Measurements from ENCODE around the gene PTTG1IP. TPM values are rescaled to one million over a fixed set of nuclear protein-coding genes. Genes with fewer than 3 reads are reported as not detected.
"Not testable (repeated sequence)": the region's sequence is repeated elsewhere in the genome, so short reads cannot be mapped to it uniquely, and the experiment has no call there.

Gene PTTG1IP, protein sequence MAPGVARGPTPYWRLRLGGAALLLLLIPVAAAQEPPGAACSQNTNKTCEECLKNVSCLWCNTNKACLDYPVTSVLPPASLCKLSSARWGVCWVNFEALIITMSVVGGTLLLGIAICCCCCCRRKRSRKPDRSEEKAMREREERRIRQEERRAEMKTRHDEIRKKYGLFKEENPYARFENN
- polyA plus RNA-seq (ENCODE audit: insufficient read length in 4 of 4), result 100 to 1,000 TPM; 187 to 301 (median 285) TPM

DNA sequence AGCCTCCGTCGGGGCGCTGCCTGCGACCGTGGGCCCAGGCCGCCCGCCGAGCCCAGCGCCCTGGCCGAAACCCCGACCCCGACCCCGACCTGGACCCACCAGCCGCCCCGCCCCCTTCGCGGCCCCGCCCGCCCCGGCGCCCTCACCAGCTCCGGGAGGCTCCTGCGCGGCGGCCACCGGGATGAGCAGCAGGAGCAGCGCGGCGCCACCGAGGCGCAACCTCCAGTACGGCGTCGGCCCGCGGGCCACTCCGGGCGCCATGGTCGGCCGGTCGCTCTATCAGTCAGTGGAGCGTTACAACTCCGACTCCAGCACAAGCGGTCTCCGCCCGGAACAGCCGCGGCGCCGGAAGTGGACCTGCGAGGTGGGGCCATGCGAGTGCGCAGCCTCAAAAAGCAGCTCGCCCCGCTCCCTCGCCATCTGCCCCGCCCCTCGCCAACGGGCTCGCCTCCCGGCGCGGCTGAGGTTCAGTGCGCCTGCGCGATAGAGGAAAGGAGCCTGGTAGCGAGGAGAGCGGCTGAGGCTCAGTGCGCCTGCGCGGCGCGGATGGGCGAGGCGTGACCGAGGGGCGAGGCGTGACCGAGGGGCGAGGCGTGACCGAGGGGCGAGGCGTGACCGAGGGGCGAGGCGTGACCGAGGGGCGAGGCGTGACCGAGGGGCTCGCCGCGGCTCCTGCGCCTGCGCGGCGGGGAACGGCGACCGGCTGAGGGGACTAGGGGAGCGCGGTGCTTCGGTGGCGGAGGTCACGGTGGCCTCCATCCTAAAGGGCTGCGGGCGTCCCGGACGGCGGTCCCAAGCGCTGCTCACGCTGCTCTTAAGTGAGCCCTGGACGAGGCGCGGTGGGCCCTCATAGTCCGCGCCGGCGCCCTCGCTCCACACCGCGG lies at the start of gene PTTG1IP:
Gene PTTG1IP, minus strand, starts transcription at position 335 of the 884 bp plus-strand sequence. Its CDS starts 74 bp downstream, at position 261.
- peak; percentile 93 to 98 (median 96) for DNase-seq (ENCODE audit: low read depth in 4 of 4, low spot score in 3 of 4)

DNA sequence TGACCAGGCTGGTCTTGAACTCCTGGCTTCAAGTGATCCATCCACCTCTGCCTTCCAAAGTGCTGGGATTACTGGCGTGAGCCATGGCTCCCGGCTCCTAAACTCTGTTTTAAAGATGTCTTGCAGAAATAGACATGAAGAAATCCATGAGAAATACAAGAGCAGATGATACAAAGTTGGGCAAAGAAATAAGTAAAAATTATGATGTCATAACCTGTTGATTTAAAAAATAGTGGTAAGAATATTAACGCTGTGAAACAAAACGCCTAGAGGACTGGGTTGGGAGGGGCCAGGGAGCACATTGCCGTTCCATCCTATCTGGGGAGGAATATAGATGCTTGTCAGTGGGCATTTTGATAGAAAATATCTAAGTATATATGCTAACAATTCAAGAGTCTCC lies 48.4 kb upstream of the PTTG1IP start:
- DNase-seq (ENCODE audit: low read depth in 4 of 4, low spot score in 3 of 4), result no peak

DNA sequence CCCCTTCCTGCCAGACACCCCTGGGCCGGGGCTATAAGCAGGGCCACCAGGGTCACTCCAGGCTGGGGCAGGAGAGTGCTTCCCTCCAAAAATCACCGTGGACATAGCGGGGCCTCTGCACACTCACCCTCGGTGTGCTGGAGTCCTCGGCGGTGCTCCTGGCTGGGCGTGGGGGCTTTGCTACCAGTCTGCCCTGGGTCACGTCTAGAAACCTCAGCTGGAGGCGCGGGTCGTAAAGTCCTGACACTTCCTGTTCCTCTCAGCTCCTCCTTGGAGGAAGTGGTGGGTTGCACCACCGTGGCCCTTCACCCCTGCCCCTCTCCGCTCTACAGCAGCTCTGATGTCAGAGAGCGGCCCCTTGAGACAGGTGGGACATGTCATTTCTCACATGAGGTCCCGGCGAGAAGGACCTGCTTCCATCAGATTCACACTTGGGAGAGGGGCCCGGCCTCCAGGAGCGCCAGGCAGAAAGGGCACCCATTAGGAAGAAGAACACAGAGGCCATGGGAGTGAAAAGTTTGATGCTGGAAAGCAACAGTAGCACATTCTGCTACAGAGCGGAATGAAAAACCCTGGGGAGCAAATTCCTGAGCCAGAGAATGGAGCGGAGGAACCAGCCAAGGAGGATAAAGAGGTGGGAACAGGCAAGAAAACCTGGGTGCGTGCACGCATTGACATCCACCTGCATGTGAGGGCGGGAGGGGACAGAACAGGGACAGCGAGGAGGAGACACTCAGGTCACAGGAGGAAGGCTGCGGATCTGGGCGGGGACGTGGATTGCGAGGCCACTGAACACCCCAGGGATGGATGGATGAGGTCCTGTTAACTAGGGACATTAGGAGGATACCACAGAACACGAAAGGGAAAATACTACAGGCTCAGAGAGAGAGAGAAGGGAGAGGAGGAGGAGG lies 47.5 kb upstream of the PTTG1IP start, which contains the start of gene ITGB2:
Gene ITGB2, minus strand, starts transcription at position 206 of the 911 bp plus-strand sequence. CDS start 10,117 bp downstream, outside the sequence.
- no peak for DNase-seq (ENCODE audit: low read depth in 4 of 4, low spot score in 3 of 4)

DNA sequence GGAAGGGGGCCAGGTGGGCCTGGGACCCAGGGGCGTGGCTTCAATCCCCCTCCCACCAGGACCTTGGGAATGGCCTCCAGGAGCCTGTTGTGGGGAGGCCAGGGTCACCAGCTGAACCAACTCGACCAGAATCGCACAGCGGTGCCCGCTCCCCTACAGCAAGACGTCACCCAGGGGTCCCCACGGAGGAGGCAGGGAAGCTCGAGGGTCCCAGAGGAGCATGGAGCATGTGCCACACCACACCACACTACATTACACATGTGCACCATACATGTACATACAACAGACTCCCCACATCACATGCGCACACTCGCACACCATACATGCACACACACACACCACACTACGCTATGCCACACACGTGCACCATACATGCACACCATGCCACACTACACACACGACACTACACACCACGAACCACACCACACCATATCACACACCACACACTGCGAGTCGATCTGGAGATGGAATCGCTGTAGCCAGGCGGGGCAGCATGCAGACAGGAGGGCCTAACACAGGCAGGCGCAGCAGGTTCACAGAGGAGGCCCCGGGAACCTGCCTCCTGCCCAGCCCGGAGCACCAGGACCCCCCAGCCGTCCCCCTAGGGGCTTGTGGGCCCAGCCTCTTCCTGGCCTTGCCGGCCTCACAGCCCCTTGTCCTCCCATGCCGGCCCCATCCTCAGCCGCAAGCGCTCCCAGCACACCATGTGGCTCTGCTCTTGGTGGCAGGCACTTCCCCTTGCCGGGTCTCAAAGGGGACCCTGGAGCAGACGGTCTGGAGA lies 46.6 kb upstream of the PTTG1IP start:
- no peak for DNase-seq (ENCODE audit: low read depth in 4 of 4, low spot score in 3 of 4)

DNA sequence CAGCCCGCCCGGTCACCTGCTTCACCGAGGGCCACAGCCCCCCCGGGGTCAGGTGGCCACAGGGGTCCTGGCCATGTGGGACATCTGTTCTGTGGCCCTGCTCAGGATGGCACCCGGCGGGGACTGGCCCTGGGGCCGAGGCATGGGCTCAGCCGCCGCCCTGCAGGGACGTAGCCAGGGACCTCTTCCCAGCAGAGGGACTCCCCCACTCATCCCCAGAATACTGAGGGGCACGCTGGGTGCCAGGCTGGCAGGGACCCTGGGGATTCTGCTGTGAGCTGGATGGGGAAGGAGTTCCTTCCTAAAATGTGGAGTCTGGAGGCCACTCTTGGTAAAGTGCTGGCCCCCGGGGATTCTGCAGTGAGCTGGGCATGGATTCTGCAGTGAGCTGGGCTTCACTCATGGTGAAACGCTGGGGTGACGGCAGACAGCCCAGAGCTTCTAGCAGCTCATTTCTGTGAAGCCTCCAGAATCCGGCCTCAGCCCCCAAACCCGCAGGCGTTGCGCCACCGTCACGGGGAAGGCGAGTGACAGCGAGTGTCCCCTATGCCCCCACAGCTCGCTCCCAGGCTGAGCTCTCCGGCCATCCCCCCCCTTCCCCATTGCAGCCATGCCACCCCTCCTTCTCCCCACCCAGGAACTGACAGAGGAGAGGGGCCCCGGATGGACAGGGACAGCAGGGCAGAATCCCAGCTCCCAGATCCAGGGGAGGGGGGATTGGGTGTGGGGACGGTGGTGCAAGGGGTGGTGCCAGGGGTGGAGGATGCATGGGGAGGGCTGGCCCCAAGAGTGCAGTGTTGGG lies 45.8 kb upstream of the PTTG1IP start:
- no peak for DNase-seq (ENCODE audit: low read depth in 4 of 4, low spot score in 3 of 4)

DNA sequence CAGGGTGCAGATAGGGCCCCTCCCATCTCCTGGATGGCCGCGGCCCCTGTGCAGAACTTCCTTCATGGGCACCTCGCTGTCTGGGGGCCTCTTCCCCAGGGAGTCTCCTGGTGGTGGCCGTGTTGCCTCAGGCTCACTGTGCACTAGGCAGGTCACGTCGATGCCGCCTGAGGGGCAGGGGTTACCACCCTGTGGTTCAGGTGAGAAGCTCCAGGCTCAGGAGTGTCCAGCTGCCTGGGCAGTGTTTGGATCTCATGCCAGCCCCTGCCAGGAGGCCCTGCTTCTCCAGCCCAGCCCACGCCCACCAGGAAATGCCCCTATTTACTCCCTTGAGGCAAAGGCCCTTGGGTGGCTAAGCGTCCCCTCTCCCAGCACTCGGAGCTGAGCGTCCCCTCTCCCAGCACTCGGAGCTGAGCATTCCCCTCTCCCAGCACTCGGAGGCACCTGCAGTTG lies 45.1 kb upstream of the PTTG1IP start:
- DNase-seq (ENCODE audit: low read depth in 4 of 4, low spot score in 3 of 4), result no peak

DNA sequence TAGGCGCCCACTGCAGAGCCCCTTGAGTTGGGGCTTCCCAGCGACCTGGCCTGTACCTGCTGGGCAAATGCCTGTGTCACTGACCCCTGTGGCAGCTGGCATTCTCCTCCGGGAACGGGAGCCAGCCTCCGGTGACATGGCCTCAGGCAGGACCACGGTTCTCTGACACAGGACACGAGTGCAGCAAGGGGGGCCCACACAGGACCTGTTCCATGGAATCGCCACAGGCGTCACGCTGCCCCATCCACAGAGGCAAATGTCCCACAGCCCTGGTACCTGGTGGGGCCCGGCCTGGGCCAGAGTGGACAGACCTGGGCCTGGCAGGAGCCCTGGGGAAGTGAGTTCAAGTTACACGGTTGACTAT lies 44.6 kb upstream of the PTTG1IP start:
- DNase-seq (ENCODE audit: low read depth in 4 of 4, low spot score in 3 of 4), result no peak

DNA sequence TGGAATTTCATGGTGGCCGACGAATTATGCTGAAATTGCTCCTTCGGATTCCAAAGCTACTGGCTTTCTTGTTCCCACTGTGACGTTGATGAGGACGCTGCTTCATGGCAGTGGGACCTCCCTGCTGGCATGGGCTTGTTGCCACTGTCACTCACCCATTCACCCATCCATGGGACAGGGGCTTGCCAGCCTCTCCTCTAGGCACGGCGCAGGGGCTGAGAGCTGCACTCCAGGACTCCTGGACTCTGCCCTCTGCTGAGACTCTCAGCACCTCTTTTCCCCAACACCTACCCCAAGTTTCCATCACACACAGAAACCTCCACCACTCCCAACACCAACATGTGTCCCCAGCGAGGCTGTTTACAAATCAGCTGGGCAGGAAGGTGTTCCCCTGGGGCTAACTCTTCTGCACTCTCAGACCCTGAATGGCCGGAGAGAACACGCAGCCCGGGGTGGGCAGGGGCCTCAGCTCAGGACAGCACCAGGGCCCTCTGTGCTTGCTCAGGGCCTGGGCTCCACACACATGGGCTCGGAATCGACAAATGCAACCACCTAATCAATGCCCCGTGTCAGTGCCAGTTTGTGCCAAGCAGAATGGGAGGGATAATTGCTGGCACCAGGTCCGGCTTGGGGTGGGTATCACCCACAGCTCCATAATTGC lies 44.1 kb upstream of the PTTG1IP start:
- no peak for DNase-seq (ENCODE audit: low read depth in 4 of 4, low spot score in 3 of 4)

DNA sequence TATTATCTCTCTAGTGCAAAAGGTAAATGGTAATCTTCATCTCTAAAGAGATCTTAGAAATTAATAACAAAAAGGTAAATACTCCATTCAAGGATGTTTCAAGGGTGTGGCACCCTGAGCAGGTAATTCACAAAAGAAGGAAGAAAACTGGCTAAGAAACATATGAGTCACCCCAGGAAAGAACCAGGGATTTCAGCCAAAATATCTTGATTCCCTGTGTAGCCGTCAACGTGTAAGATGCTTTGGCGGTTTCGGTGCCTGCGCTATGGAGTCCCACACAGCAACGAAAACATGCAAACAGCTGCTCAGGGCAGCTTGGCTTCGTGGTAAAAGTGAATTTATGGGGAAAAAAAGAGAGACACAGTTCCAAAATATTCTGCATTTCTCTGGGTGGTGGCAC lies 43.5 kb upstream of the PTTG1IP start:
- no peak for DNase-seq (ENCODE audit: low read depth in 4 of 4, low spot score in 3 of 4)

DNA sequence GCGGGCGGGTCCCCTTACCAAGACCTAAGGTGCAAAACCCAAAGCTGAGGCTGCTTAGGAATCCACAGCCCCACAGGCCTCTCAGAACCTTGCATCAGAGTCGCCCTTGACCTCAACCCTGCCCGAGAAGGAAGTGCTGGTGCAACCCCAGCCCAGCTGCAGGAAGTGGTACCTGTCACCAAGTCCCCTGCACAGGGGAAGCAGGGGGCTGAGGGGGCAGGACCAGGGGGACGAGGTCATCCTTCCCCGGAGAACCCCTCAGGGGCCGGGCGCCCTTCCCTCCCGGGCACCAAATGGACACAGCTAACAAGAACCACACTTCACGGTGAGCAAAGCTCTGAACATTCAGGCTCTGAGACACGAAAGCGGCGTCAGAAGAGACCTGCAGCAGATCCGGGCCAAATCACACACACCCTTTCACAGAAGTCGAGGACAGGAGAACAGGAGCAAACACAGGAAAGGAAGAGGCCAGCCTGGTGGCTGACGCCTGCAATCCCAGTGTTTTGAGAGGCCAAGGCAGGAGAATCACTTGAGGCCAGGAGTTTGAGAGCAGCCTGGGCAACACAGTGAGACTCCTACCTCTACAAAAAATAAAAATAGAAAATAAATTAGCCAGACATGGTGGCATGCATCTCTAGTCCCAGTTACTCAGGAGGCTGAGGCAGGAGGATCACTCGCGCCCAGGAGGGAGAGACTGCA lies 40.8 kb upstream of the PTTG1IP start:
- no peak for DNase-seq (ENCODE audit: low read depth in 4 of 4, low spot score in 3 of 4)

DNA sequence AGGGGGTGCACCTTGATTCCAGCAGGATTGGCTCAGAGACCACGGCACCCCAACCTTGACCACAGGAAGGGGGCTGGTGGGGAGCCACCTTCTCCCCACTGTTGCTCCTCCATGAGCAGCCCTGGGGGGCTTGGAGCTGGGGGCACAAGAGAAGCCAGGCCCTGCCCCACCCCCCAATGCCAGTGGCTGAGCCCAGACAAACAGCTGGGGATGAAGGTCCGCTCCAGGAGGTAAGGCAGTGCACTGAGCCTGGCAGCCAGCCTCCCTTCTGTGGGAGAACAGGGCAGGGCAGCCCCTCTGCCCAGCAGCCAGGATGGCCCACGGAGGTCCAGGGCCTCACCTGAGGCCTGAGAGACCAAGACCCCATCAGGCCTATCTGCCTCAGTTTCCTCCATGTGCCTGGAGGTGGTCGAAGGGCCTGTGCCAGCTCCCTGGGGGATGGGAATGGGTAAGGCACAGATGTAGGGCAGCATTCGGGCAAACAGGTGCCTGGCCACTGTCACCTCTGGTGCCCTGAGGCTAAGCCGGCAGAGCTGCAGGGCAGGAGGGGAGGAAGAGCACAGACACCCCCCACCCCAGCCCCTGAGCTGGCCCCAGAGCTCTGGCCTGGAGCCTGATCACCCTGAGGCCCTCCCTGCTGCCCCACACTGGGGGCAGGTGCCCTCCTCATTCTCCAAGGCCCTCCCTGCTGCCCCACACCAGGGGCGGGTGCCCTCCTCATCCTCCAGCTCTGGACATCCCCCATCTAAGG lies 40.1 kb upstream of the PTTG1IP start:
- no peak for DNase-seq (ENCODE audit: low read depth in 4 of 4, low spot score in 3 of 4)

DNA sequence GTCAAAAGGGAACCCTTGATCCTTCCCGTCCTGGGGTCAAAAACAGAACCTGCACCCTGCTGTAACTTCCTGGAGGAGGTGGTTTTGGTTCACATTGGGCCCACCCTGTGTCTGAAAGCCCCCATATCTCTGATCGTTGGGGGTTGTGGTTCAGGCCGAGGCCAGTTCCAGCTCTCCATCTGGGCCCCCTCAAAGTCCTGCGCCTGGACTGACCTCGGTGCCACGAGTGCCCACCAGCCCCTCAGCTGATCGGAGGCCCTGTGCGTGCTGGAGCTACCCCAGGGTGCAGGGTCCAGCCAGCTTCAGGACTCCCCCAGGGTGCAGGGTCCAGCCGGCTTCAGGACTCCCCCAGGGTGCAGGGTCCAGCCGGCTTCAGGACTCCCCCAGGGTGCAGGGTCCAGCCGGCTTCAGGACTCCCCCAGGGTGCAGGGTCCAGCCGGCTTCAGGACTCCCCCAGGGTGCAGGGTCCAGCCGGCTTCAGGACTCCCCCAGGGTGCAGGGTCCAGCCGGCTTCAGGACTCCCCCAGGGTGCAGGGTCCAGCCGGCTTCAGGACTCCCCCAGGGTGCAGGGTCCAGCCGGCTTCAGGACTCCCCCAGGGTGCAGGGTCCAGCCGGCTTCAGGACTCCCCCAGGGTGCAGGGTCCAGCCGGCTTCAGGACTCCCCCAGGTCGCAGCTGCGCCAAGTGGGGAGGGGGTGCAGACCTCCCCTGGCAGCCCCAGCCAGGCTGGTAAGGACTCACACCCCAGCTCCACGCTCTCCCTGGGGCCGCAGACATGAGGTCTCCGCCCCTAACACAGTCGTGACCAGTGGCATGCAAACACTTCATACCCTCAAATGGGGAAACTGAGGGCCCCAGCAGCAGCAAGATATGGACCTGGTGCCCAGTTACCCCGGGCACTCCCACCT lies 39.3 kb upstream of the PTTG1IP start:
- not testable (repeated sequence) for DNase-seq (ENCODE audit: low read depth in 4 of 4, low spot score in 3 of 4)

DNA sequence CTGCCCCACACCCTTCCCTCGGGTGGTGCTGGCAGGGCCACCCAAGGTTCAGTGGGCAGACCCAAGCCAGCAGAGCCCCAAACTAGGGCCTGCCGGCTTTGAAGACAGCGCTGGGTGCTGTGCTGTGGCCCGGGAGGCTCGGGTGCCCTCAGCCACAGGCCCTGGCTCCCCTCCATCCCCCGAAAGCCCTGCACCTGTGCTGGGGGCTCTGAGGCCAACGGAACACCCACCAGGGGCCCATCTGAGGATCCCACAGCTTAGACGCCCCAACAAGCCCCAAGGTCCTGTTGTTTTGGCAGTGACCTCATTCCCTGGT lies 38.6 kb upstream of the PTTG1IP start:
- DNase-seq (ENCODE audit: low read depth in 4 of 4, low spot score in 3 of 4), result no peak

DNA sequence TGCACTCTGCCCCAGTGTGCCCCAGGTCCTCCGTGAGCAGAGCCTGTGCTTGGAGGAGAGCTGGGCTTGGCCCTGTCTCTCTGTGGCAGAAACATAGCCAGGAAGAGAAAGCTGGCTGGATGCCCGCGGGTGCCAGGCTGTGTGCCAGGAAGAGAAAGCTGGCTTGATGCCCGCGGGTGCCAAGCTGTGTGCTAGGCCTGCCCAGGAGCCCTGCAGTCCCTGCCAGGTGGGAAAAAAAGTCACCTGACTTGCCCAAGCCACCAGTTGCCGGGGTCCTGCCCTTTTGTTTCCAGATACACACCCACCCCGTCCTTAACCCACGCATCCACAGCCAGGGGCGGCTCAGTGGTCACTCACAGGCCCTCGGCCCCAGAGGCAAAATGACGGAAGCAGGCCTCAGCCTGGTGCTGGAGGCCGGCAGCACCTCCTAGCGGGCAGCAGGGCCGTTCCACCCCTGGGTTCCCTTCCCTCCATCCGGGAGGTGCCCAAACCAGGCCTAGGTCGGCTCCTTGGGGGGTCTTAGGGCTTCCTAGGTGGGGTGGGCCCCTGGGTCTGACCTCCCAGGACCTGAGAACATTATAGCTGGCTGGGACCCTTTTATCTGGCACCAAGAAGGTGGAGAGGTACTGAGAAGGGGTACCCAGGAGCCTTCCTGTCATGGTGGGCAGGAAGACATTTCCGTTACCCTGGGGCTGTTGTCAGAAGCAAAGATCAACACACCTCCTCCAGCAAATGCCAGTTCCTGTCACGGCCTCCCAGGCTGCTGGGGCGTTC lies 38.1 kb upstream of the PTTG1IP start:
- no peak for DNase-seq (ENCODE audit: low read depth in 4 of 4, low spot score in 3 of 4)

DNA sequence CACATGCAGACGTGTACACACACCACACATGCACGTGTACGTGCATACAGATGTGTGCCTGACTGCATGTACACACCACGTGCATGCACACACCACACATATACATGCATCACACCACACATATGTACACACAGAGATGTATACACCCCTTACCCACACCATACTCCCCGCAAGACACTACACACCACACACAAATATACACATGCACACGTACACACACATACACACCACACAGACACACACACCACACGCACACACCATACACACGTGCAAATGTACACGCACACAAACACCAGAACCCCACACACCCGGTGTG lies 37.5 kb upstream of the PTTG1IP start:
- no peak for DNase-seq (ENCODE audit: low read depth in 4 of 4, low spot score in 3 of 4)

Measured in left renal pelvis (tissue), 4 donors.